SKM-1 treated with dmso at 0.1 percent for 144 hours (cell line): Measurements from ENCODE around the gene ABI3BP.

Experiments
- DNase-seq: peaks from one replicate; lab custom pipeline; 2025; ENCODE audit not compliant: unreplicated experiment; lab: John Stamatoyannopoulos, UW

ABI3BP gene

DNA sequence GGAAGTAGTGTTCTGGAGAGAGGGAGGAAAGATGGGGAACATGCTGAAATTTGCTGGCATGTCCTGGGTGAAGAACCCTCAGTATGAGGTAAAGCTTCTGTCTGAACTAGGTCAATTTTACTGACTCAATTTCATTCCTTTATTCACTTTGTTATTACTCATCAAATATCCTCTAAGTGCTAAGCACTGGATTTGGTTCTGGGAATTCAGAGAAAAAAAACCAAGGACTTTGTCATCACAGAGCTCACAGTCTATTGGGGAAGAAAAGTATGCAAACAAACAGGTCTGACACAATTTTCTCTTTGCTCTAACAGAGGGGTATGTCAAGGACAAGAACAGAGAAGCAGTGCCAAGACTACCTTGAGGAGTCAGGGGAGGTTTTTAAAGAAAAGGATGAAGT lies 215.9 kb downstream of the ABI3BP start:
- no peak for DNase-seq

DNA sequence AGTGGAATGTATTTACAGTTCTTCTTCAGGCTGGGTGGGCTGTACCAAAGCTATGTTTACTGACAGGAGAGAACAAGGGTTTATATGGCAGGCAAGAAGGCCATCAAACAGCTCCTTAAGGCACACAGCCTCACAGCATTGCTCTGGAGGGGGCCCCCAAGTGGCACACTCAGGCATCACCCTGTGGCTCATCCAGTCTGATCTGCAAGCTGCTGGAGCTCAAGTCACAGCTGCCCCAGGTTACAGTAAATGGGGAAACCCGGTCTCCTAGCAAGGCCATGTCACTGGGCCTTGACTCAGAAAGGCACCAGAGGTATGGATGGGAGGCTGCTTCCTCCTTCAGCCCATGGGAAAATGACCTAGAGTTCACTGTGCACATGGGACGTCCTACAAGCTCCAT lies 216.5 kb downstream of the ABI3BP start:
- DNase-seq = no peak

DNA sequence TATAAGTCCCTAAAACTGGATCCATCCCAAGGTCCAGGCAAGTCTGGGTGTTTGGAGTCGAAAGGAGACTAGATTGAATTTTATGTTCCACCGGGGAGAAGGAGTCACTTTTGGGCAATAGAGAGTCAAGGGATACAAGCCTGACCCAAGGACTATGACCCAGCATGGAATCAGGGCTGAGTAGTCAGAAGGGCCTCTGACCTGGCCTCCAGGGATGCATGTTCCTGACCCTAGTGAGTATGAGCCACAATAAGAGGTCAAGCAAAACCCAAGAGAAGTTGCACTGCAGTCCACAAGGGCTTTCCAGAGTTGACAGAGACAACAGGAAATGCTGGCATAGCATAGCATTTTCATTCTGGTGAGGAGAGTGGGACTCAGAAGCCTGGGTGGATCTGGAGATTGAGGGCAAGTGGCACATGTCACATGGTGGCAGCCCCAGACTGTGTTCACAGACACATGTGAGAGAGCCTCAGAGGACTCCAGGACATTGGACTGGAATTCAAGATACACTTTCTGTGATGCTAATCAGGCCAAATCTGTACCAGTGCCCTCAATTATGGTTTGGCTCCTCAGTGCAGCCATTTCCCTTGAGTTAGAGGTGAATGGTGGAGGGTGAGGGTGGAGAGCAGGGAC lies 217.0 kb downstream of the ABI3BP start:
- no peak for DNase-seq

DNA sequence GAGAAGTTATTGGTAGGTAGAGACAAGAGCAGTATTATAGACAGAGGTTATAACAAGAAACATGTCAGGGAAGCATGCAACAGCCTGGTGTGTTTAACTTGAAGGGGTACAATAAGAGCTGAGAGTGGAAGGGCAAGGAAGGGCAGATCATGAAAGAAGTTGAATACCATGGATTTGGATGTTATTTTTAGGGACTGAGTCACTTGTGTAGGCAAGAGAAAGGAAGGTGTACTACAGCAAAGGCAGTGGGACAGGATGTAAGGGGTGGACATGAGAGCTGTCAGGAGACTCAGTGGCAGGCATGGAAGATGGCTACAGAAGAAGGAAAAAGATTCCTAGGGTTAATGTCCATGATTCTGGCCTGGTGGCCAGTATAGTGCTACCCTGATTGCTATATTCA lies 217.6 kb downstream of the ABI3BP start:
- DNase-seq = no peak

DNA sequence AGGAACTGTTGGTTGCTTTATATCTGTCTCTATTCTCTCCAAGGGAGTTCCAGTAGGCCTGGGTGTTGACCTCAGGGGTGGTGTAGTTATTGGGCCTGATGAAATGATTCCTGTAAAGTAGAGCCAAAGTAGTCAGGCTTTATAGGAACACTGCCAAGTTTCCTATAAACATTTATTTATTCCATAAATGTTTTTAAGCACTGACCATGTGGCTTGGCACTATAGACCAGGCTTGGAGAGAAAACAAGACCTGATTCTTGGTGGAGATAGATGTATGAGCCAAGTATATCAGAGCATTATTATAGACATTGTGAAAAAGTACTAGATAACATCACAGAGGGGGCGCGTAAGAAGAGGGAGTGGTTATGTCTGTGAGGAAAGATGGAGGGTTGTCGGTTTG lies 218.0 kb downstream of the ABI3BP start:
- no peak for DNase-seq

DNA sequence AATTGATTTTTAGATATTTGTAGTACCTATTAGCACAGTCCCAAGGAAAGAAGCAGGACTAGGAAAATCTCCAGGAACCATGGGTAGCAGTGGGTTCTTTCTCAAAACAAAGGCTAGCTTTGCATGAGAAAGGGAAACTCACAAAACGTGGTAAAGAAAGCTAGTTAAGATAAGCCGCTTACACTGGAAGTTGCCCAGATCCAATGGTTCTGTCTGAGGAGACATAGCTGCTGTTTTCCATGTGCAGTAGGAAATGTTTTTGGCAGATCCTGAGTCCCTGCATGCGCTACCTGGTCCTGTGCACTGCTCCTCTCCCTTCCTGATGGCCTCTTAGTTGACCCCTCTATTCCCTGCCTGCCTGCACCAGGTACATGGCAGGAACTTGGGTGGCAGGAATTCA lies 223.5 kb downstream of the ABI3BP start:
- no peak for DNase-seq

DNA sequence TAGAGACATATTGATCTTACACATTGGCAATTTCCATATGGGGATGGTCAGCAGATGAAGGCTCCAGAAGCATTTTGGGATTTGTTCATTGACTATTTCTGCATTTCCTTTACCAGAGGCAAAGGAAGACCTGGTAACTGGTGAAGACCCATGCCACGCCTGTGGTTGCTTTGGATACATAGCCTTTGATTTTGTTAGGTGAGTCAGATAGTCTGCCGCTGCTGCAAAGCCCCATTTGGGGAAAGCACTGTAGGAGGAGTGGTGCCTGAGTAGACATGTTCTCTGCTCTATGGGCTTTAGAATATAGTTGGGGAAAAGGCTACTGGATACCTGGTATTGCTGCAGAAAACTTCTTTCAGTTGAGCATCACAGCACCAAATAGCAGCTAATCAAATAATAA lies 227.2 kb downstream of the ABI3BP start:
- DNase-seq = no peak

DNA sequence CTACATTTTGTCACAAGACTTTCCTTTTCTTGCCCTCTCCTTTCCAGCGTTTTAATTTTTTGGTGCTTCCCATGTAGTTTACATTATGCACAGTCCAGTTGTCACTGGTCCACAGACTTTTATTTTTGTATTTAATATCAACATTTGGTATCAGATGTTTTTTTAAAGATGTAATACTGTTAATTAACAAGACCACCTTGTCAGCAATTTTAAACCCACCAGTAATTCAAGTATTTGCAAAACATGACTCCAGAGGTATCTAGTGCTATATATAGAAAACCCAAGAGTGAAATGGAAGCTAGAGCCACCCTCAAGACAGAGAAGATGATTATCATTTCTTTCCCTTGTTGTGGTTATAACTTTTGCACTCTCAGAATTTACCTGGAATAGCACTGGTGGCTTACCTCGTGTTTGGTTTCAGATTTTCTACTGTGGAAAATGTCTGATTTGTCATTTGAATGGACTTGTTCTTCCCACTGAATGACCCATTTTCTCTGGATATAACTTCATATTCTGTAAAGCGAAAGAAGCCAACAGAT lies 227.7 kb downstream of the ABI3BP start:
- no peak for DNase-seq

DNA sequence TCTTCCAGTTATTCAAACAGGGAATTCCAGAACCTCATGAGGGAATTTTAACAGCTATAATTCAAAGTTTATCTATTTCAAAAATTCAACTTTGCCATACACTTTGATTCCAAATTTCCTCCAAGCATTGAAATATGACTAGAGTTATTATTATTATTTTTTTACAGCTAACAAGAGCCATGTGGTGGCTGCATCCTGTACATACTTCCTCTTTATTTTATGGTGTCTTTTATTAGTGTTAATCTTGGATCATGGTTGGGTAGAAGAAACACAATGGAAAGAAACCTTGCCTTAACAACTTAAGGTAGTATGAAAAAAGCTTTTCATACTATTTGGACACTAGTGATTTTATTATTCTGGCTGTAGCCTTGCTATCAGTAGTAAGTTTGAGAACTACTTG lies 231.3 kb downstream of the ABI3BP start:
- no peak for DNase-seq

DNA sequence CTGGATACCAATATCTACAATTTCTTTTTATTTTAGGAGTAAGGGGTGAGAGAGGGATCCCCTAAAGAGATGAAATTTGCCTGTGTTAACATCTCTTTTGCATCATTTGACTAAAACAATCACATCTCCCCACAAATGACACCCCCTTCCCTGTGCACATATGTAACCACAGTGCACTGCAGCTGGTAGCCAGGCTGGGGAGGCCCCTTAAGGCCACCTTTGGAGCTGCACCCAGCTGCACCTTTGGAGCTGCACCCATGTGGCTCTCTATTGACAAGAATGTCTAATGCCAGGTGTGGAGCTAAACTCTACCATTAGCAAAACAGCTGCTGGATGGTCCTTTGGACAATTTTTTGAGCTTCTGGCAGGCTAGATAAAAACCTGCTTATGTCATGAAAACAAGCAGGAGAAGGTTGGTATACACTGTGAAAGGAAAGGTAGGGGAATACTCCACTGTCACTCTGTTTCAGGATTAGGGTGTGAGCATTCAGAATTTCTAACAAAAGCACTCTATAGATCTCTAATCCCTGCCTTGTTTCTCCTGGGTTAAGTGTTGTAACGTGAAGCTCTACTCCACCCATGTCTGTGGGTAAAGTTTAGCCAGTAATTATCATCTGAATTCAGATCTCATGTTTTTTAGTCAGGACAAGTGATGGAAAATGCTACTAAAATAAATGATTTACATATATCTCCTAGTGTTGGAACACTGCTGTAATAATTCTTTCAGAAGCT lies 231.8 kb downstream of the ABI3BP start:
- DNase-seq = no peak

DNA sequence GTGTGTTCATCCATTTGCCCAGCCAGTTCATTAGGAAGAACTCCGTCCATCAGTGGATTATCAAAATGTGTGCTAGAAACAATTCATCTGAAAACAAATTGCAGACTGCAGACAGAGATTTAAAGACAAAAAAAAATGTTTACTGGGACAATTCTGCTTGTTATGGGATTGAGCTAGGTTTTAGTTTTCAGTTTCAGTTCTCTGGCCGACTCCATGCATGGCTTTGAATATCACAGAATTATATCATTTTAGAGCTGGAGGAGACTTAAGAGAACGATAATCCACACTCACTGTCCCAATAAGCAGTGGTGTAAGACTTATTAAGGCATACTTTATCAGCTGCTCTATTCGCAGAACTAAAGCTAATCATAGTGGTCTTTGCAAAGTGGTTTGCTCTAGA lies 232.8 kb downstream of the ABI3BP start:
- DNase-seq = no peak

DNA sequence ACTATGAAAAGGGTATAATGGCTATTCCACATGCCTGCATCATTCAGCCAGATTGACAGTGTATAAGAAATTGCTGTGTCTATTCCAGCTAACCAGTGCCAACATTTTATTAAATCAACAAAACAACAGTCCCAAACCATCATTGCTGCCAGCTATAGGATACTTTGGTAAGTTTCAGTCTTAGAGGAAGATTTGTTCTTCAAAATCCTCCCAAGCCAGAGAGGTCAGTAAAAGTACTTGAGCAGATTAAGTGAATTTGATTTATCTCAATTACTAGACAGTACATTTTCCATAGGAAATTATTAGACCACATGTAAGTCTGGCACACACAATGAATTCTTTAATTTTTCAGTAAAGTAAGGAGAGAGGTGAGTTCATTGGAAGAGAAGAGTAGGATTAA lies 233.3 kb downstream of the ABI3BP start:
- no peak for DNase-seq

DNA sequence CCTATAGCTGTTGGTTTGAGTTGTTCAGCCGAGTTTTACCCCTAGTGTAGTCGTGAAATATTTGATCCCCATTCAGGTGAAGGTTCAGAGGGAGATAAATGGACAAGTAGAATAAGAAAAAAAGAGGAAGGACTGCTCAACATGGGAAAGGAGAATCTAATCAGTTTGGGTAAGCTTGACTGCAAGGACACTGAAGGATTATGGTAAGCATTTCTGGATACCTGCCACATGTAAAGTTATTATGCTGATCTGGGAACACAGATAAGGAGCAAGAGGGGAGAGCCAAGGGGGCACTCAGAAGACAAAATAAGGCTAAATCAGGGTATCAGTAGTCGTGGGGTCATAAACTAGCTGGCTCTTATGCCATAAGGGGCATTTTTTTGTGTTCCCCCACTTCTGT lies 234.1 kb downstream of the ABI3BP start:
- DNase-seq = no peak

DNA sequence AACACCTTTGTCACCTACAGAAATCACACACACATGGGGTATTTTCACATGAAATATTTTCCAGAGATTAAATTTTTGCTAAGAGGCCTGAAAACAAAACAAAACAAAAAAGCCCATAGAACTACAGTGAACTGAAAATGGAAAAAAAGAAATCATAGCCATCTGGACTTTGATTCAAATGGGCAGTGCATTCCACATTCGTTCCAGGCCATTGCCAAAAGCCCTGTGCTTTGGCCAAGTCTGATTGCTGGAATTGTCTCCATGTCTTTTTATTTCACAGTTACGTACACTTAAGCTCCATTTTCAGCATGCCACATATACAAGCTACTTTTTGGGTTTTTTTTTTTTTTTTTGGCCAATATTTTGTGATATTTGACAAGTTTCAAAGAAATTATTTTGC lies 236.8 kb downstream of the ABI3BP start:
- DNase-seq = no peak

DNA sequence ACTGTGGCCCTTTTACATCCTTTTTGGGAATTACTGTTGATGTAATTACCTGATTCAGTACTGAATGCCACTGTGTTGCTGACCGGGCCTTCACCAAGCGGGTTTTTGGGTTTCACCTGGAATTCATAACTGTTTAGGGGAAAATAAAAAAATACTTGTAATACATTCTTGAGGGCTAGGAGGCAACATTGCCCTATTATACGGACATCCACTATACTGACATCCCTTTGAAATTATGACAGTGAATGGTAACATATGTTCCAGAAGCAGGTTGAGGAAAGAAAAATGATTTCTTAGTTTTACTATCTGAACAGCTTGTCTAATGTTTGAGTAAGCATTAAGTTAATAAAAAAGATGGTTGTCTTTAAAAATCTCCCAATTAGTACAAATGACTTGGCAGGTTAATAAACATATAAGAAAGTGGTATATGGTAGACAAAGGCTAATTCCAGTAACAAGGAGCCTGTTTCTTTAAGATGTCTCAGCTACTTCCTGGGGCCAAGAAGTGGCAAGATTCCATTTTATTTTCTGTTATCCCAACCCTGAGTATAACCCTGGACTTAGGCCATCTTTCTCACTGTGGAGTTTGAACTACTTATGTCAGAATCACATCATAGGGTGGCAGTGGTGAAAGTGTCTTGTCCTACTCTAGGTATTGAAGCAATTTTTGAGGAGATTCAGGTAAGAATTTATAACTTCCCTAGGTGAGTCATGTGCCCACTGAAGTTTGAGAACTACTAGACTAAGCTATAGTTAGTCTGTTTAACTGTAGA lies 238.5 kb downstream of the ABI3BP start:
- DNase-seq = no peak

DNA sequence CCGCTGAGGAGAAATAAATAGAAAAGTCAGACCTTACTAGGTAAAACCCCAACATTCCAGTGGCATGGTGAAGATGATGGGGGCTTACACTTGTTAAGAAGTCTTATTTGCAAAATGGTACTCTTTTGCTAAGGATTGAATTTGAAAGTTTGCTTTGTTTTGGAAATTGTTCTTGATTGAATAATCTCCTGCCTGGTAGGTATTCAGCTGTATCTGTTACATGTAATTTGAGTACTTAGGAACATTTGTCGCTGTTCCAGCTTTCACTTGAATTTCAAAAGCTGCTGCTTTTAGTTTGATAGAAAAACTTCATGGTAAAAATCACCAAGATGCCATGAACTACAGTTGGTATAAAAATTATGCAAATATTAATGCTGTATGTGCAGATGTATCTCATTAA lies 239.4 kb downstream of the ABI3BP start:
- no peak for DNase-seq

DNA sequence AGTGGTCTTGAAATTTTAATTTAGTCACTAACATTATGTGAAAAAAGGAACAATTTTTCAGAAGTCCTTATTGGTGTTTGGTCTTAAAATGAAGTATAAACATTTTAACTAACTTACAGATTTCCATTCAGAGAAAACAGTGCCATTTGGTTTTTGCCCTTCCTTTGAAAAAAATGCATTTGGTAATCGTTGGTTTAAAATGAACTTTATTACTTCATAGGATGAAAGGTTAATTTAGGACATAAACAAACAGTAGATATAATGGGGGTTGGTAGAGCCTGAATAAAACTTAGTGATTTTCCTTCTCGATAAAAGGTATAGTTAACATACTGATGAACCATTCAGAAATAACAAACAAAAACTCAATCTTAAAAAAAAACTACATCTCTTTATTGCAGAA lies 244.3 kb downstream of the ABI3BP start:
- no peak for DNase-seq

DNA sequence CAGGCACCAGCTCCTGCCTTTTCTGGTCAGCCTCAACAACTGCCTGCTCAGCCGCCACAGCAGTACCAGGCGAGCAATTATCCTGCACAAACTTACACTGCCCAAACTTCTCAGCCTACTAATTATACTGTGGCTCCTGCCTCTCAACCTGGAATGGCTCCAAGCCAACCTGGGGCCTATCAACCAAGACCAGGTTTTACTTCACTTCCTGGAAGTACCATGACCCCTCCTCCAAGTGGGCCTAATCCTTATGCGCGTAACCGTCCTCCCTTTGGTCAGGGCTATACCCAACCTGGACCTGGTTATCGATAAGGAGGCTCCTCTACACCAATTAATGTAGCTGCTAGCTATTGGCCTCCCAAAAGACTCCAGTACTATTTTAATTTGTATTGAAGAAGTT lies 245.0 kb downstream of the ABI3BP start:
- no peak for DNase-seq

DNA sequence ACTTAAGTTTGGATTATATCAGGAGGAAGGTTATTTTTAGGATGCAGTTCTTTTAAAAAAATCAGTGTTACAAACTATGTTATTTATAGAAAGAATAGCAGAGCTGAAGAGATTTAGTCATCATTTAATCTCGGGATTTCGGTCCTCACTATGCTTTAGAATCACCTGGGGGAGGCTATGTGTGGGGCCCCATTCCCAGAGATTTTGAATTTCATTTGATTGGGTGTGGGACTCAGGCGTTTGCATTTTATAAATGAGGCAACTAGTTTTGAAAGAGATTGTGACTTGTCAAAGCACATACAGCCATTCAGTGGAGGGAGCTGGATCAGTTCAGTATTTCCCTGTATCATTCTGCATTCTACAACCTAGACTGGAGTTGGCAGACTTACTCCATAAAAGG lies 247.1 kb downstream of the ABI3BP start:
- DNase-seq = no peak

DNA sequence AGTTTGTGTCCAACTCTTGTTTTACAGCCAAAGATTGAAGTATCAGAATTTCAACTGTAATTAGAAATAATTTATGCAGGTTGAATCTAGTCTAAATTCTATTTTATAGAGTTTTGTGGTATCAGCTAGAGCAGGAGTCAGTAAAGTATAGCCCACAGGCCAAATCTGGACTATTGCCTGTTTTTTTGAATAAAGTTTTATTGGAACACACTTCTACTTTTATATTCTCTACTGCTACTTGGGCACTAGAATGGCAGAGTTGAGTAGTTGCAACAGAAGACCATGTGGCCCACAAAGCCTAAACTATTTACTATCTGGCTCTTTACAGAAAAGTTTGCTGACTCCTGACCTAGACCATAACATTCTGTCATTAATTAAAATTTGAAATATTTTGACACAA lies 247.6 kb downstream of the ABI3BP start:
- no peak for DNase-seq

DNA sequence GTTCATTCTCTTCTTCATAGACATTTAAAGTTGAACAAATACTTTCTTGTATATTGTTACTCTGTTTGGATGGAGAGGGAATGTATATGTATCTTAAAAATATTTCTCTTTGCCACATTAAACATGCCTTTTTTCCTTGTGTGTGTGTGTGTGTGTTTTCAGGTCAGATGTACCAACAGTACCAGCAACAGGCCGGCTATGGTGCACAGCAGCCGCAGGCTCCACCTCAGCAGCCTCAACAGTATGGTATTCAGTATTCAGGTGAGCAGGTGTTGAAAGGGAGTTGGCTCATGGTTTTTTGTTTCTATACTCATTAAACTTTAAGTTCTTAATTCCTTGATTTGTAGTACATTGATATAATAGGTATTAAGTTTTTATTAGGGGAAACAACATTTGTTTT lies 248.6 kb downstream of the ABI3BP start:
- DNase-seq = no peak

DNA sequence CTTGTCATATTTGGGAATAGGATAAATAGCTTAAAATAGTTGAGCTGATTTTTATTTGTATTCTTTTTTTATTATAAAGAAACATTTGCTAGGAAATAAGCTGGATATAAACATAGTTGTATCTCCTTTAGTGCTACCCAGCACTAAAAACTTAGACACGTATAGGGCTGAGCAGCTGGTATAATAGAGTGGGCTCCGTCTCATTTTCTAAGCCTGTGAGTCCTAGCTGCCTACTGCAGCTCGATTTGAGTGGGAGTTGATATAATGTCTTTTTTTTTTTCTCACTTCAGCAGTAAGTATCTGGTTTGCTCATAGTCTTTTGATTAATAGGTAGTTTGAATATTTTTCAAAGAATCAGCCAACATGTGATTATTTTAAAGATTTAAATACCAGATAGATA lies 249.7 kb downstream of the ABI3BP start:
- no peak for DNase-seq
